ENCODE results near the gene XPR1. TPM values are rescaled to one million over a fixed set of nuclear protein-coding genes. Genes with fewer than 3 reads are reported as not detected.

XPR1 gene
- total RNA-seq, 1 experiment from 2014 or later: 19.9 TPM

- no peaks in the 10 kb centered on the region for H3K27me3 ChIP-seq (ENCODE audit: insufficient read depth, low read length)
- H3K9ac ChIP-seq (ENCODE audit: low read length): no peak overlapping the region
- no peak overlapping the region for H3K4me3 ChIP-seq (replicated peaks in 1 of 2; ENCODE audit: low read depth in 1 of 2, low read length in 2 of 2)
- no peaks in the 10 kb centered on the region for H3K79me2 ChIP-seq (ENCODE audit: insufficient read depth, low read length)
- no peak overlapping the region for H3K4me2 ChIP-seq (ENCODE audit: low read length)
- ATAC-seq: no peak
- no peaks in the 10 kb centered on the region for H3K9me2 ChIP-seq (ENCODE audit: insufficient read depth)
- intact Hi-C loops (cut with micrococcal nuclease): no loop called here
- no peaks in the 10 kb centered on the region for H3K4me1 ChIP-seq (ENCODE audit: control insufficient read depth in 1 of 2, insufficient read depth in 2 of 2, low read length in 2 of 2)
- H3K9me3 ChIP-seq (ENCODE audit: control insufficient read depth in 1 of 2, insufficient read depth in 1 of 2, low read depth in 1 of 2, low read length in 2 of 2): 0 out of 4 replicates have a peak, but pooled peaks cover 3 to 5% of the 10 kb centered on the region in 2 experiments
- H4K20me1 ChIP-seq (ENCODE audit: insufficient read depth): no peaks in the 10 kb centered on the region
- CTCF ChIA-PET: no interaction called here
- H2AFZ ChIP-seq (ENCODE audit: low read depth, low read length, poor library complexity, severe bottlenecking): no peak overlapping the region
- DNase-seq (ENCODE audit: low read depth, low spot score): no peak
- POLR2A ChIA-PET: no interaction called here
- no peak for TF ChIP-seq ATF3 (IDR thresholded peaks at IDR 0.05)
- no peak for TF ChIP-seq ZFX (IDR thresholded peaks at IDR 0.05)
- TF ChIP-seq EGR1 (IDR thresholded peaks at IDR 0.05; ENCODE audit: low read depth): no peak
- no peak for TF ChIP-seq ZBTB33 (IDR thresholded peaks at IDR 0.05; ENCODE audit: extremely low read depth, insufficient replicate concordance, low read length)
- TF ChIP-seq EZH2 (IDR thresholded peaks at IDR 0.05): no peak
- TF ChIP-seq SRF (IDR thresholded peaks at IDR 0.05; ENCODE audit: low read depth): no peak
- no peak for TF ChIP-seq POLR2A (IDR thresholded peaks at IDR 0.05; ENCODE audit: borderline replicate concordance, extremely low read depth, insufficient read depth, insufficient read length)
- TF ChIP-seq ELF1 (IDR thresholded peaks at IDR 0.05; ENCODE audit: borderline replicate concordance, low read depth): no peak
- no peak for TF ChIP-seq ZNF274 (IDR thresholded peaks at IDR 0.05; ENCODE audit: low read depth, low read length)
- no peak for TF ChIP-seq TCF7L2 (IDR thresholded peaks at IDR 0.05; ENCODE audit: borderline replicate concordance, extremely low read depth, insufficient read depth, insufficient read length)
- no peak for TF ChIP-seq REST (IDR thresholded peaks at IDR 0.05; ENCODE audit: low read depth)
- no peak for TF ChIP-seq POLR2AphosphoS5 (IDR thresholded peaks at IDR 0.05; ENCODE audit: low read depth, low read length)
- no peak for TF ChIP-seq MAX (IDR thresholded peaks at IDR 0.05)
- no peak for TF ChIP-seq CBX3 (IDR thresholded peaks at IDR 0.05; ENCODE audit: low read depth)
- TF ChIP-seq FOSL1 (IDR thresholded peaks at IDR 0.05; ENCODE audit: low read depth): no peak
- no peak for TF ChIP-seq SIN3A (IDR thresholded peaks at IDR 0.05; ENCODE audit: low read depth)
- no peak for TF ChIP-seq RAD21 (IDR thresholded peaks at IDR 0.05; ENCODE audit: low read depth)
- TF ChIP-seq YY1 (IDR thresholded peaks at IDR 0.05; ENCODE audit: extremely low read depth, insufficient replicate concordance, low read depth, low read length): no peak
- no peak for TF ChIP-seq JUND (IDR thresholded peaks at IDR 0.05)
- no peak for TF ChIP-seq EZH2phosphoT487 (IDR thresholded peaks at IDR 0.05; ENCODE audit: borderline replicate concordance)
- RAD21 ChIA-PET (ENCODE audit: low non-redundant PET in 1 of 2, low total read pairs in 2 of 2, uncharacterized antibody in 2 of 2, unreplicated experiment in 2 of 2): no interaction called here
- H3K36me3 ChIP-seq (ENCODE audit: control insufficient read depth in 1 of 2, insufficient read depth in 2 of 2, low read length in 2 of 2): no peaks in the 10 kb centered on the region
- no peak overlapping the region for H3K27ac ChIP-seq (ENCODE audit: low read depth, low read length)
- BruUV-seq (replicated peaks): no TSS peak
Measured at GRCh38 chr1:180821970-180822369, 190.1 kb downstream of the XPR1 start.

Measured in HCT116 (cell line).